Measurements from ENCODE around the gene GTPBP2. TPM values are rescaled to one million over a fixed set of nuclear protein-coding genes. Genes with fewer than 3 reads are reported as not detected.

The GTPBP2 gene
- total and polyA plus RNA-seq, 2 experiments from 2014 or later, result 15.9 to 80.7 TPM

DNA sequence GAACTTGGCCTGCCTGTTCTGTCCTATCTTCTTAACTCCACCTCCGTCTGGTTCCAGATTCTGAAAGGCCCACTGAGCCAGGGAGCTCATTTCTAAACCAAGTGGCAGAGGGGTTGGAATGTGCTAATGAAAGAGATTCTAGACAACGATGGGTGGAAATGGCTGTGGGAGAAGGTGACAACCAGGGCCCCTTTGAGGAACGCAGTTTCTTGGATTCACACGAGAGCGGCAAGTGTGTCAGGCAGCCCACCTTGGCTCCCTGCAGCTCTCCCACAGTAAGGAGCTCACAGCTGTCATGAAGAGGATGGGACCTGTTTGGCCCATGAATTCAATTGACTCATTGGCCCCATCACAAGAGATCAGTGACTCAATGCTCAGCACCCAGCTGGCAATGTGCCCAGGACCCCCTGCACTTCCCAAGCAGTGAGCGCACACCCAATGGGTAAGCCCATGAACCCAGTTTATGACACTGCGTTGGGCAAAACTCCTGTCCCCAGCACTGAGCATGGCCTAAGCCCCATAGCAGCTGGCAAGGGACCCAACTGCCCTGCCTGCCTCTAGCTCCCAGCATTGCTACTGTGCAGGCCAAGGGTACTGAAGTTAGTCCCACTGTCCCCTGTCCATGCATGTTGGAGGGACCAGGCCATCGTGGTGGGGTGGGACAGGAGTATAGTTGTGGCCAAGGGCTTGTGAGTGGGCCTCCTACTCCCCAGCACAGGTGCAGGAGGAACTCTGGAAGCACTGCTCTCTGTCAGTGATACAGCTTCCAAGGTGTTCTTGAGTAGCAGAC is 42.1 kb upstream of the GTPBP2 start:
- Histone ChIP-seq H3K9ac (no peak overlapping the region), H3K79me2 (ENCODE audit: insufficient read depth) (no peaks in the 10 kb centered on the region), H3F3A (ENCODE audit: insufficient read depth) (peaks cover 18% of the 10 kb centered on the region; the same call in 1 of the 2 replicates), H3K9me2 (ENCODE audit: insufficient read depth) (no peaks in the 10 kb centered on the region), H3K27ac (no peak overlapping the region), H3K9me3 (ENCODE audit: low read depth) (no peaks in the 10 kb centered on the region), H3K36me3 (ENCODE audit: low read depth) (0 out of 2 replicates have a peak, but pooled peaks cover 2% of the 10 kb centered on the region), H3K4me2 (ENCODE audit: unreplicated experiment) (no peak overlapping the region), H3K4me3 (no peak overlapping the region), H2AFZ (no peak overlapping the region), H3K4me1 (ENCODE audit: insufficient read depth) (peaks cover 24% of the 10 kb centered on the region), H3K27me3 (replicated peaks; ENCODE audit: insufficient read depth) (no peaks in the 10 kb centered on the region), H4K20me1 (ENCODE audit: insufficient read depth) (no peaks in the 10 kb centered on the region)
- in situ Hi-C loops (cut with MboI), result loop anchor here (25.0 kb wide), 1 partner anchor 416 kb away; no protein-coding TSS in a partner anchor
- WGBS, 2 experiments (ENCODE audit: low coverage in 1 of 2, low lambda C conversion rate in 2 of 2, missing lambda C conversion rate in 2 of 2), result 94% methylated on average over 8 of the region's 8 CpGs
- TF ChIP-seq EZH2phosphoT487 (IDR thresholded peaks at IDR 0.05; ENCODE audit: insufficient read depth, low read depth), result no peak
- no peak for DNase-seq

GRCh38 chr6:43670623-43670986 is 41.5 kb upstream of the GTPBP2 start:
- no peak for DNase-seq
- TF ChIP-seq EZH2phosphoT487 (IDR thresholded peaks at IDR 0.05; ENCODE audit: insufficient read depth, low read depth) (no peak), EZH2 (IDR thresholded peaks at IDR 0.05; ENCODE audit: insufficient read depth, poor library complexity, severe bottlenecking) (no peak)
- in situ Hi-C loops (cut with MboI), result loop anchor here (25.0 kb wide), 1 partner anchor 417 kb away; no protein-coding TSS in a partner anchor
- no peaks in the 10 kb centered on the region for H3K9me3 ChIP-seq (ENCODE audit: low read depth)
- H3K36me3 ChIP-seq (ENCODE audit: low read depth), result no peaks in the 10 kb centered on the region
- no peaks in the 10 kb centered on the region for H4K20me1 ChIP-seq (ENCODE audit: insufficient read depth)
- H3K9ac ChIP-seq, result no peak overlapping the region
- H2AFZ ChIP-seq, result no peak overlapping the region
- H3K79me2 ChIP-seq (ENCODE audit: insufficient read depth), result no peaks in the 10 kb centered on the region
- peaks cover 18% of the 10 kb centered on the region; the same call in 1 of the 2 replicates for H3F3A ChIP-seq (ENCODE audit: insufficient read depth)
- no peaks in the 10 kb centered on the region for H3K27me3 ChIP-seq (replicated peaks; ENCODE audit: insufficient read depth)
- no peak overlapping the region for H3K27ac ChIP-seq
- 98 to 100% methylated on average over 6 of the region's 6 CpGs for WGBS, 2 experiments (ENCODE audit: low coverage in 1 of 2, low lambda C conversion rate in 2 of 2, missing lambda C conversion rate in 2 of 2)
- H3K9me2 ChIP-seq (ENCODE audit: insufficient read depth), result no peaks in the 10 kb centered on the region
- no peak overlapping the region for H3K4me2 ChIP-seq (ENCODE audit: unreplicated experiment)
- H3K4me1 ChIP-seq (ENCODE audit: insufficient read depth), result peaks cover 24% of the 10 kb centered on the region
- no peak overlapping the region for H3K4me3 ChIP-seq

- DNase-seq, result no peak
- Histone ChIP-seq H3K27ac (peak overlapping the region; percentile 45), H3K4me3 (no peak overlapping the region), H3K9me2 (ENCODE audit: insufficient read depth) (no peaks in the 10 kb centered on the region), H3K79me2 (ENCODE audit: insufficient read depth) (no peaks in the 10 kb centered on the region), H3K4me1 (ENCODE audit: insufficient read depth) (peaks cover 28% of the 10 kb centered on the region), H4K20me1 (ENCODE audit: insufficient read depth) (no peaks in the 10 kb centered on the region), H3F3A (ENCODE audit: insufficient read depth) (peaks cover 18% of the 10 kb centered on the region; the same call in 1 of the 2 replicates), H3K9ac (peak overlapping the region; percentile 32; the same call in 1 of the 2 replicates), H3K4me2 (ENCODE audit: unreplicated experiment) (no peak overlapping the region), H3K27me3 (replicated peaks; ENCODE audit: insufficient read depth) (no peaks in the 10 kb centered on the region), H3K36me3 (ENCODE audit: low read depth) (no peaks in the 10 kb centered on the region), H3K9me3 (ENCODE audit: low read depth) (no peaks in the 10 kb centered on the region), H2AFZ (no peak overlapping the region)
- 84 to 86% methylated on average over 5 to 6 of the region's 6 CpGs for WGBS, 2 experiments (ENCODE audit: low coverage in 1 of 2, low lambda C conversion rate in 2 of 2, missing lambda C conversion rate in 2 of 2)
- TF ChIP-seq EZH2 (IDR thresholded peaks at IDR 0.05; ENCODE audit: insufficient read depth, poor library complexity, severe bottlenecking) (no peak), EZH2phosphoT487 (IDR thresholded peaks at IDR 0.05; ENCODE audit: insufficient read depth, low read depth) (no peak)
- in situ Hi-C loops (cut with MboI), result loop anchor here (25.0 kb wide), 1 partner anchor 417 kb away; no protein-coding TSS in a partner anchor
Observed at GRCh38 chr6:43669922-43670622, 41.0 kb upstream of the GTPBP2 start.

- Histone ChIP-seq H3K9me3 (ENCODE audit: low read depth) (no peaks in the 10 kb centered on the region), H3F3A (ENCODE audit: insufficient read depth) (peaks cover 18% of the 10 kb centered on the region; the same call in 1 of the 2 replicates), H3K79me2 (ENCODE audit: insufficient read depth) (no peaks in the 10 kb centered on the region), H3K27ac (peak overlapping the region; percentile 53), H2AFZ (no peak overlapping the region), H3K9ac (peak overlapping the region; percentile 32; the same call in 1 of the 2 replicates), H3K27me3 (replicated peaks; ENCODE audit: insufficient read depth) (no peaks in the 10 kb centered on the region), H3K4me2 (ENCODE audit: unreplicated experiment) (peak overlapping the region; percentile 33), H4K20me1 (ENCODE audit: insufficient read depth) (no peaks in the 10 kb centered on the region), H3K36me3 (ENCODE audit: low read depth) (no peaks in the 10 kb centered on the region), H3K4me1 (ENCODE audit: insufficient read depth) (peaks cover 30% of the 10 kb centered on the region), H3K4me3 (no peak overlapping the region), H3K9me2 (ENCODE audit: insufficient read depth) (no peaks in the 10 kb centered on the region)
- TF ChIP-seq EZH2 (IDR thresholded peaks at IDR 0.05; ENCODE audit: insufficient read depth, poor library complexity, severe bottlenecking), result no peak
- TF ChIP-seq EZH2phosphoT487 (IDR thresholded peaks at IDR 0.05; ENCODE audit: insufficient read depth, low read depth), result no peak
- WGBS, 2 experiments (ENCODE audit: low coverage in 1 of 2, low lambda C conversion rate in 2 of 2, missing lambda C conversion rate in 2 of 2), result 9 to 11% methylated on average over 15 of the region's 15 CpGs
- peak; percentile 94 for DNase-seq
- in situ Hi-C loops (cut with MboI), result loop anchor here (25.0 kb wide), 1 partner anchor 418 kb away; no protein-coding TSS in a partner anchor
Observed at GRCh38 chr6:43669050-43669921, 40.2 kb upstream of the GTPBP2 start.

All from GM23248 (cell line).